ENCODE measurements around the gene PLA2R1.

Gene PLA2R1

DNA sequence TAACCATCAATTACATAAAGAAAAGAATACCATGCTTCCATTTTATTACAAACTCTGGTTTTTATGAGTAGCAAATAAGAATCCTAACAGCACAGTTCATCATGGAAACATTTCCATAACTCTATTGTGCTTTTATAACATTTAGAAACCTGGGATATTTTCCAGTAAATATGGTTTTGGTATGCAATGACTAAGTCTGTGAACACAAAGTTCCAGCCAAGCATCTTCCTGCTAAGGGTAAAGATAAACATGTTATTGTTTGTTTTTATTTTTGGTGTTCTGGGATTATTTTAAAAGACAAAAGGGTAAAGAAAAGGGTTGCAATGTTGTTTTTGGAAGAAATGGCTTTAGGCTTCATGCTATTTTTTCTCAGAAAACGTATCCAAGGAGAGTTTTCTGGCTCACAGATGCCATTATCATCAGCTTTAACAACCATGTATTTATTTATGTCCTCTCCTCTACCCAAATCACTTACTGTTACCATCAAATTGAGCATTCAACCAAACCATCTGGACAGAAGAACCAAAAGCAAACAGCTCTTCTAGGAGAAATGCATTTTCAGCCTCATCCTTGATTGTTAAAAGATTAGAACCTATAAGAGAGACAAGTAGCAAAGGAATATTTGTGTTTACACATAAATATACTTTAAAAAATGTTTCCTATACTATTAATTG lies 116.0 kb downstream of the PLA2R1 start:
- Histone ChIP-seq H4K5ac (ENCODE audit: low read length) (no peak overlapping the region), H2BK15ac (replicated peaks; ENCODE audit: low read depth) (no peak overlapping the region), H3K36me3 (ENCODE audit: control insufficient read depth, insufficient read depth, low read length) (no peaks in the 10 kb centered on the region), H3K79me1 (ENCODE audit: low read length) (no peaks in the 10 kb centered on the region), H3K23ac (ENCODE audit: low read length) (no peak overlapping the region), H2BK120ac (ENCODE audit: low read depth, low read length) (no peak overlapping the region), H4K8ac (ENCODE audit: low read depth, low read length) (no peak overlapping the region), H3K4ac (ENCODE audit: low read depth, low read length) (no peak overlapping the region), H3K4me1 (ENCODE audit: control insufficient read depth, low read depth, low read length) (no peaks in the 10 kb centered on the region), H3K27me3 (ENCODE audit: insufficient read depth, low read length, poor library complexity) (no peaks in the 10 kb centered on the region), H3K27ac (ENCODE audit: low read depth, low read length) (no peak overlapping the region), H3K18ac (ENCODE audit: low read length) (no peak overlapping the region), H2AK5ac (ENCODE audit: low read length) (no peak overlapping the region), H3K79me2 (ENCODE audit: control insufficient read depth, insufficient read depth, low read length) (no peaks in the 10 kb centered on the region), H3K4me3 (ENCODE audit: low read length) (no peak overlapping the region), H3K9ac (ENCODE audit: low read length) (no peak overlapping the region), H3K56ac (ENCODE audit: low read length) (no peak overlapping the region), H2BK5ac (ENCODE audit: low read length) (no peak overlapping the region), H3K4me2 (ENCODE audit: low read length) (no peak overlapping the region)
- DNase-seq, result no peak
- no CpG with 5 or more reads among the region's 1 CpG for WGBS (ENCODE audit: extremely low coverage, insufficient coverage, low lambda C conversion rate)

GRCh38 chr2:159944874-159945273 lies 117.5 kb downstream of the PLA2R1 start:
- H2BK15ac ChIP-seq (replicated peaks; ENCODE audit: low read depth), result no peak overlapping the region
- no peak overlapping the region for H4K5ac ChIP-seq (ENCODE audit: low read length)
- H3K27ac ChIP-seq (ENCODE audit: low read depth, low read length), result no peak overlapping the region
- no peaks in the 10 kb centered on the region for H3K27me3 ChIP-seq (ENCODE audit: insufficient read depth, low read length, poor library complexity)
- no peaks in the 10 kb centered on the region for H3K79me2 ChIP-seq (ENCODE audit: control insufficient read depth, insufficient read depth, low read length)
- no peak overlapping the region for H2BK5ac ChIP-seq (ENCODE audit: low read length)
- no peak overlapping the region for H3K18ac ChIP-seq (ENCODE audit: low read length)
- no peak overlapping the region for H2AK5ac ChIP-seq (ENCODE audit: low read length)
- H3K79me1 ChIP-seq (ENCODE audit: low read length), result no peaks in the 10 kb centered on the region
- H3K4ac ChIP-seq (ENCODE audit: low read depth, low read length), result no peak overlapping the region
- no CpG with 5 or more reads among the region's 2 CpGs for WGBS (ENCODE audit: extremely low coverage, insufficient coverage, low lambda C conversion rate)
- H3K56ac ChIP-seq (ENCODE audit: low read length), result no peak overlapping the region
- DNase-seq, result no peak
- H4K8ac ChIP-seq (ENCODE audit: low read depth, low read length), result no peak overlapping the region
- H3K9ac ChIP-seq (ENCODE audit: low read length), result no peak overlapping the region
- no peak overlapping the region for H3K23ac ChIP-seq (ENCODE audit: low read length)
- no peaks in the 10 kb centered on the region for H3K36me3 ChIP-seq (ENCODE audit: control insufficient read depth, insufficient read depth, low read length)
- H3K4me2 ChIP-seq (ENCODE audit: low read length), result no peak overlapping the region
- no peak overlapping the region for H3K4me3 ChIP-seq (ENCODE audit: low read length)
- no peak overlapping the region for H2BK120ac ChIP-seq (ENCODE audit: low read depth, low read length)
- H3K4me1 ChIP-seq (ENCODE audit: control insufficient read depth, low read depth, low read length), result no peaks in the 10 kb centered on the region

- H3K27ac ChIP-seq (ENCODE audit: low read depth, low read length), result no peak overlapping the region
- no peaks in the 10 kb centered on the region for H3K79me2 ChIP-seq (ENCODE audit: control insufficient read depth, insufficient read depth, low read length)
Measured at GRCh38 chr2:159942146-159942545, 120.3 kb downstream of the PLA2R1 start.

DNA sequence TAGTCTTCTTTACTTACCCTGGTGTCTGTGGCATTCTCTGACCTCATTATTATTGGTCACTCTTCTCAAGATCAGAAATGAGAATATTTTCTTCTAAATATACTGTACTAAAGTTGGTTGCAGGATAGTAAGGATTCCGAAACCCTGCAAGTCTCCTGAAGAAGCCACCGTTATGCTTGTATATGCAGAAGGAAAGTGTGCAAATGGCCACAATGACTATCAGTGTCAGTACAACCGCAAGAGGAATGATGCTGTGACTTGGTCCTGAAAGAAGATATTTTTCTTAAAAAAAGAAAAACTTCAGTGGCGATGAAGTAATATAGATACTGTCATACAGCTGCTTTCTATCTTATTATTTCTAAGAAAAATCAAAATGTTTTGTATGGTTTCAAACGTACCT lies 120.7 kb downstream of the PLA2R1 start:
- no peak overlapping the region for H3K4me3 ChIP-seq (ENCODE audit: low read length)
- no peak overlapping the region for H3K56ac ChIP-seq (ENCODE audit: low read length)
- H2BK15ac ChIP-seq (replicated peaks; ENCODE audit: low read depth), result no peak overlapping the region
- H3K27me3 ChIP-seq (ENCODE audit: insufficient read depth, low read length, poor library complexity), result no peaks in the 10 kb centered on the region
- no peak overlapping the region for H4K8ac ChIP-seq (ENCODE audit: low read depth, low read length)
- no peak for DNase-seq
- no peaks in the 10 kb centered on the region for H3K36me3 ChIP-seq (ENCODE audit: control insufficient read depth, insufficient read depth, low read length)
- no peak overlapping the region for H2BK5ac ChIP-seq (ENCODE audit: low read length)
- no peaks in the 10 kb centered on the region for H3K4me1 ChIP-seq (ENCODE audit: control insufficient read depth, low read depth, low read length)
- no peak overlapping the region for H3K9ac ChIP-seq (ENCODE audit: low read length)
- no peak overlapping the region for H3K18ac ChIP-seq (ENCODE audit: low read length)
- no CpG with 5 or more reads among the region's 5 CpGs for WGBS (ENCODE audit: extremely low coverage, insufficient coverage, low lambda C conversion rate)
- no peak overlapping the region for H3K27ac ChIP-seq (ENCODE audit: low read depth, low read length)
- no peaks in the 10 kb centered on the region for H3K79me1 ChIP-seq (ENCODE audit: low read length)
- H2BK120ac ChIP-seq (ENCODE audit: low read depth, low read length), result no peak overlapping the region
- no peak overlapping the region for H4K5ac ChIP-seq (ENCODE audit: low read length)
- no peak overlapping the region for H2AK5ac ChIP-seq (ENCODE audit: low read length)
- H3K4ac ChIP-seq (ENCODE audit: low read depth, low read length), result no peak overlapping the region
- H3K23ac ChIP-seq (ENCODE audit: low read length), result no peak overlapping the region
- H3K4me2 ChIP-seq (ENCODE audit: low read length), result no peak overlapping the region
- H3K79me2 ChIP-seq (ENCODE audit: control insufficient read depth, insufficient read depth, low read length), result no peaks in the 10 kb centered on the region

More at GRCh38 chr2:159942146-159942545, 120.3 kb downstream of the PLA2R1 start:
- no peak overlapping the region for H3K23ac ChIP-seq (ENCODE audit: low read length)
- no peak overlapping the region for H4K8ac ChIP-seq (ENCODE audit: low read depth, low read length)
- no peak overlapping the region for H4K5ac ChIP-seq (ENCODE audit: low read length)
- no peaks in the 10 kb centered on the region for H3K36me3 ChIP-seq (ENCODE audit: control insufficient read depth, insufficient read depth, low read length)
- H3K9ac ChIP-seq (ENCODE audit: low read length), result no peak overlapping the region
- no peak overlapping the region for H3K56ac ChIP-seq (ENCODE audit: low read length)
- H3K4ac ChIP-seq (ENCODE audit: low read depth, low read length), result no peak overlapping the region
- H2BK120ac ChIP-seq (ENCODE audit: low read depth, low read length), result no peak overlapping the region
- no peaks in the 10 kb centered on the region for H3K79me1 ChIP-seq (ENCODE audit: low read length)
- no peak for DNase-seq
- no peaks in the 10 kb centered on the region for H3K4me1 ChIP-seq (ENCODE audit: control insufficient read depth, low read depth, low read length)
- H3K4me3 ChIP-seq (ENCODE audit: low read length), result no peak overlapping the region
- no peak overlapping the region for H2BK15ac ChIP-seq (replicated peaks; ENCODE audit: low read depth)
- H3K27me3 ChIP-seq (ENCODE audit: insufficient read depth, low read length, poor library complexity), result no peaks in the 10 kb centered on the region
- no peak overlapping the region for H2BK5ac ChIP-seq (ENCODE audit: low read length)
- WGBS (ENCODE audit: extremely low coverage, insufficient coverage, low lambda C conversion rate), result no CpG with 5 or more reads among the region's 1 CpG
- no peak overlapping the region for H3K18ac ChIP-seq (ENCODE audit: low read length)
- H2AK5ac ChIP-seq (ENCODE audit: low read length), result no peak overlapping the region
- no peak overlapping the region for H3K4me2 ChIP-seq (ENCODE audit: low read length)

- Histone ChIP-seq H3K4ac (ENCODE audit: low read depth, low read length) (no peak overlapping the region), H4K8ac (ENCODE audit: low read depth, low read length) (no peak overlapping the region), H3K4me3 (ENCODE audit: low read length) (no peak overlapping the region), H2BK5ac (ENCODE audit: low read length) (no peak overlapping the region), H3K9ac (ENCODE audit: low read length) (no peak overlapping the region), H3K23ac (ENCODE audit: low read length) (no peak overlapping the region), H3K27me3 (ENCODE audit: insufficient read depth, low read length, poor library complexity) (no peaks in the 10 kb centered on the region), H3K18ac (ENCODE audit: low read length) (no peak overlapping the region), H3K56ac (ENCODE audit: low read length) (no peak overlapping the region), H2BK15ac (replicated peaks; ENCODE audit: low read depth) (no peak overlapping the region), H3K4me2 (ENCODE audit: low read length) (no peak overlapping the region), H4K5ac (ENCODE audit: low read length) (no peak overlapping the region), H3K27ac (ENCODE audit: low read depth, low read length) (no peak overlapping the region), H2AK5ac (ENCODE audit: low read length) (no peak overlapping the region), H3K79me1 (ENCODE audit: low read length) (no peaks in the 10 kb centered on the region), H3K79me2 (ENCODE audit: control insufficient read depth, insufficient read depth, low read length) (no peaks in the 10 kb centered on the region), H3K36me3 (ENCODE audit: control insufficient read depth, insufficient read depth, low read length) (no peaks in the 10 kb centered on the region), H2BK120ac (ENCODE audit: low read depth, low read length) (no peak overlapping the region), H3K4me1 (ENCODE audit: control insufficient read depth, low read depth, low read length) (no peaks in the 10 kb centered on the region)
- peak; percentile 10 for DNase-seq
Measured at GRCh38 chr2:159939946-159940345, 122.5 kb downstream of the PLA2R1 start.

DNA sequence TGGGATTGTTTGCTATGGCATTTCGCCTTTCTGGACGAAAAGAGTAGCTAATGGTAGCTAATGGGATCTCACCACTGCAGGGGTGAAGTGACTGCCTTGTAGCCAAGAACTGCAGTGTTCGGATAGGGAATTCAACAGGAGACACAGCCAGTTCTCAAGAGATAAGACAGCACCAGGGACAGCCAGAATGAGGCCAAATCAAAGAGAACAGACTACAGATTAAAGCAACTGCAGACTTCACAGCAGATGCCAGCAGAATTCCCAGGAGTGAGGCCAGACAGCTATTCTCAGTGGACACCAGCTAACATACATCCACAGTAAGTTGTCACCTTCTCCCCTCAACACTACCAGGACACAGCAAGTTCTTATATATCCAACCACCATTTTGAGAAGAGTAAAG lies 124.0 kb downstream of the PLA2R1 start:
- no peak overlapping the region for H3K9ac ChIP-seq (ENCODE audit: low read length)
- no peak overlapping the region for H3K4me2 ChIP-seq (ENCODE audit: low read length)
- no peak overlapping the region for H3K27ac ChIP-seq (ENCODE audit: low read depth, low read length)
- H3K79me1 ChIP-seq (ENCODE audit: low read length), result no peaks in the 10 kb centered on the region
- no CpG with 5 or more reads among the region's 3 CpGs for WGBS (ENCODE audit: extremely low coverage, insufficient coverage, low lambda C conversion rate)
- H2BK120ac ChIP-seq (ENCODE audit: low read depth, low read length), result no peak overlapping the region
- H4K5ac ChIP-seq (ENCODE audit: low read length), result no peak overlapping the region
- no peak overlapping the region for H2BK5ac ChIP-seq (ENCODE audit: low read length)
- no peaks in the 10 kb centered on the region for H3K4me1 ChIP-seq (ENCODE audit: control insufficient read depth, low read depth, low read length)
- H3K36me3 ChIP-seq (ENCODE audit: control insufficient read depth, insufficient read depth, low read length), result no peaks in the 10 kb centered on the region
- H4K8ac ChIP-seq (ENCODE audit: low read depth, low read length), result no peak overlapping the region
- H3K56ac ChIP-seq (ENCODE audit: low read length), result no peak overlapping the region
- DNase-seq, result peak; percentile 58
- H2AK5ac ChIP-seq (ENCODE audit: low read length), result no peak overlapping the region
- H3K4me3 ChIP-seq (ENCODE audit: low read length), result no peak overlapping the region
- no peak overlapping the region for H3K4ac ChIP-seq (ENCODE audit: low read depth, low read length)
- no peaks in the 10 kb centered on the region for H3K27me3 ChIP-seq (ENCODE audit: insufficient read depth, low read length, poor library complexity)
- no peak overlapping the region for H2BK15ac ChIP-seq (replicated peaks; ENCODE audit: low read depth)
- H3K23ac ChIP-seq (ENCODE audit: low read length), result no peak overlapping the region
- no peaks in the 10 kb centered on the region for H3K79me2 ChIP-seq (ENCODE audit: control insufficient read depth, insufficient read depth, low read length)
- H3K18ac ChIP-seq (ENCODE audit: low read length), result no peak overlapping the region

Data from mesendoderm (in vitro differentiated cells).